Keratinocyte (primary cell): ENCODE results near the gene KATNA1. TPM values are rescaled to one million over a fixed set of nuclear protein-coding genes. Genes with fewer than 3 reads are reported as not detected.

Experiments used
- DNase-seq: peaks from one replicate; pipeline ENCODE4 v3.0.0-alpha.2; 2011; ENCODE audit warnings: low read depth, missing footprints, low spot score
- FAIRE-seq: peaks from 2 replicates; lab custom pipeline; 2011; peaks lifted over from hg19 to GRCh38; lab: Jason Lieb, UNC
- H2AFZ ChIP-seq: 2 replicates; pipeline ENCODE4 v1.6.0; 2012; ENCODE audit warnings: low read length, control low read depth, inconsistent platforms; ENCODE audit not compliant: control insufficient read depth
- H3K27ac ChIP-seq: 2 replicates; pipeline ENCODE4 v1.5.1; 2011; ENCODE audit warnings: low read length; ENCODE audit not compliant: control insufficient read depth, insufficient read depth
- H3K27me3 ChIP-seq: 3 replicates; pipeline ENCODE4 v1.6.0; 2011; ENCODE audit warnings: low read length; ENCODE audit not compliant: control insufficient read depth, insufficient read depth; ENCODE audit errors: extremely low read depth
- H3K36me3 ChIP-seq, 2 experiments: 2 replicates in 1 of 2; 3 replicates in 1 of 2; pipeline ENCODE4 v1.5.1; 2011; ENCODE audit warnings: low read length in 2 of 2, mild to moderate bottlenecking in 1 of 2; ENCODE audit not compliant: control insufficient read depth in 2 of 2, insufficient read depth in 2 of 2; ENCODE audit errors: extremely low read depth in 1 of 2
- H3K4me1 ChIP-seq: 3 replicates; pipeline ENCODE4 v1.5.1; 2011; ENCODE audit warnings: low read length; ENCODE audit not compliant: control insufficient read depth, insufficient read depth; ENCODE audit errors: extremely low read depth
- H3K4me2 ChIP-seq: 3 replicates; pipeline ENCODE4 v1.6.0; 2011; ENCODE audit warnings: low read depth, low read length; ENCODE audit not compliant: control insufficient read depth, insufficient read depth; ENCODE audit errors: extremely low read depth
- H3K4me3 ChIP-seq, 3 experiments: fragments of 200-600 bp in 1 of 3; sonication (generic) in 1 of 3; 2 replicates in 2 of 3; 3 replicates in 1 of 3; pipeline ENCODE4 v1.5.1; 2011 to 2016; ENCODE audit warnings: low read length in 3 of 3, mild to moderate bottlenecking in 3 of 3, control low read depth in 2 of 3, inconsistent platforms in 1 of 3, low read depth in 1 of 3, mixed read lengths in 1 of 3, mixed run types in 1 of 3, moderate library complexity in 1 of 3; ENCODE audit not compliant: control insufficient read depth in 2 of 3, insufficient read depth in 2 of 3; ENCODE audit errors: extremely low read depth in 1 of 3
- H3K79me2 ChIP-seq: 2 replicates; pipeline ENCODE4 v1.6.0; 2012; ENCODE audit warnings: low read length; ENCODE audit not compliant: control insufficient read depth, insufficient read depth
- H3K9ac ChIP-seq: 3 replicates; pipeline ENCODE4 v1.6.0; 2011; ENCODE audit warnings: low read length; ENCODE audit not compliant: control insufficient read depth, insufficient read depth; ENCODE audit errors: extremely low read depth
- H3K9me1 ChIP-seq: 3 replicates; pipeline ENCODE4 v1.6.0; 2011; ENCODE audit warnings: low read length; ENCODE audit not compliant: control insufficient read depth, insufficient read depth; ENCODE audit errors: extremely low read depth
- H3K9me3 ChIP-seq: 2 replicates; pipeline ENCODE4 v1.5.1; 2012; ENCODE audit warnings: low read depth, low read length; ENCODE audit not compliant: control insufficient read depth
- H4K20me1 ChIP-seq: 3 replicates; pipeline ENCODE4 v1.6.0; 2011; ENCODE audit warnings: low read length; ENCODE audit not compliant: control insufficient read depth, insufficient read depth; ENCODE audit errors: extremely low read depth
- CTCF ChIP-seq, 3 experiments: IDR thresholded peaks in 1 of 3; conservative IDR thresholded peaks in 1 of 3; optimal IDR thresholded peaks in 1 of 3; 2 replicates in 2 of 3; 3 replicates in 1 of 3; pipeline versions ENCODE3 to v1.5.1; 2011; ENCODE audit warnings: low read length in 3 of 3, mild to moderate bottlenecking in 3 of 3, moderate library complexity in 2 of 3, control low read depth in 1 of 3, inconsistent platforms in 1 of 3; ENCODE audit not compliant: insufficient read depth in 2 of 3; ENCODE audit errors: extremely low read depth in 1 of 3
- EZH2 ChIP-seq: IDR thresholded peaks from one replicate; pipeline ENCODE4 v1.6.1; 2012; ENCODE audit warnings: inconsistent platforms, mild to moderate bottlenecking, low read length, moderate library complexity
- dilution Hi-C: fragments of 300-500 bp; cut with MboI; formaldehyde crosslinking; loops from one replicate; pipeline ENCODE4 v1.7.0; 2020; ENCODE audit warnings: low sequenced_read_pairs; ENCODE audit not compliant: extremely low pct_ligation_motif_present
- polyA plus RNA-seq, 5 experiments: library from polyadenylated mRNA; depleted of rRNA in 3 of 5; stranded (reverse) in 3 of 5; stranded (forward) in 1 of 5; unstranded in 1 of 5; fragments of >200 nt; gene quantifications; 1 replicate in 1 of 5; 2 replicates in 3 of 5; 3 replicates in 1 of 5; pipeline versions ENCODE4 v1.2.1 to v1.2.3, GENCODE V29; 2011 to 2012; ENCODE audit warnings: missing spikeins in 2 of 5, low read depth in 1 of 5, low replicate concordance in 1 of 5

Gene KATNA1
- polyA plus RNA-seq, 1 donor (not counting 4 experiments of a cell fraction or from before 2014, with no cell fraction given) = 36.8 TPM

GRCh38 chr6:149563928-149564325 is 84.6 kb downstream of the KATNA1 start:
- FAIRE-seq (no peak), DNase-seq (no peak)
- Histone ChIP-seq H3K4me2 (peak overlapping the region; percentile 96), H3K27ac (peak overlapping the region; percentile 37), H3K9ac (no peak overlapping the region), H3K4me1 (peaks cover 26% of the 10 kb centered on the region), H3K27me3 (no peaks in the 10 kb centered on the region), H3K36me3 (no peaks in the 10 kb centered on the region), H3K79me2 (peaks cover 22% of the 10 kb centered on the region), H3K4me3 (no peak overlapping the region), H4K20me1 (no peaks in the 10 kb centered on the region), H2AFZ (no peak overlapping the region), H3K9me1 (no peaks in the 10 kb centered on the region), H3K9me3 (no peaks in the 10 kb centered on the region)
- dilution Hi-C loops = no loop called here
- TF ChIP-seq EZH2 (no peak), CTCF (optimal IDR thresholded peaks at IDR 0.05 in 1 of 3, IDR thresholded peaks at IDR 0.05 in 1 of 3, conservative IDR thresholded peaks at IDR 0.05 in 1 of 3; ENCODE audit: extremely low read depth in 1 of 3, insufficient read depth in 2 of 3, low read length in 3 of 3) (no peak)

DNA sequence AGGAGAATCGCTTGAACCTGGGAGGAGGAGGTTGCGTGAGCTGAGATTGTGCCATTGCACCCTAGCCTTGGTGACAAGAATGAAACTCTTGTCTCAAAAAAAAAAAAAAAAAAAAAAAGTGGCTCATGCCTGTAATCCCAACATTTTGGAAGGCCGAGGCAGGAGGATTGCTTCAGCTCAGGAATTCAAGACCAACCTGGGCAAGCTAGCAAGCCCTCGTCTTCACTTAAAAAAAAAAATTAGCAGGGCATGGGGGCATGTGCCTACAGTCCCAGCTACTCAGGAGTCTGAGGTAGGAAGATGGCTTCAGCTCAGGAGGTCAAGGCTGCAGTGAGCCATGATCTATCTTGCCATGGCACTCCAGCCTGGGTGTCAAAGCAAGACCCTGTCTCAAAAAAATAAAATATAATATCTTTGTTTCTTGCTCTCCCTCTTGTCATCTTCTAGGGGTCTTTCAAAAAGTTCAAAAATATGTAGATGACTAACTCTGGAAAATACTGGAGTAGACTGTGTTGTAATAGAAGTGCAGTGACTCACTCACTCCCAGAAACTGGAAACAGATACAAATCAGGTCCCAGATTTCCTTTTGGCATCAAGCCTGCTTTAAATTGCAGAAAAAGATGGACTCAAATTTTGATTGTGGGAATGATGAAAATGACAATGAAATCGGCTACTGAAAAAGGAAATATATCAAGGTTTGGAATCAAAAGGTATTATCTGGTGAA is 85.1 kb downstream of the KATNA1 start:
- H3K9ac ChIP-seq = no peak overlapping the region

More for the DNA sequence above, 85.1 kb downstream of the KATNA1 start:
- H2AFZ ChIP-seq = no peak overlapping the region
- no peak for TF ChIP-seq EZH2
- TF ChIP-seq CTCF (optimal IDR thresholded peaks at IDR 0.05 in 1 of 3, IDR thresholded peaks at IDR 0.05 in 1 of 3, conservative IDR thresholded peaks at IDR 0.05 in 1 of 3; ENCODE audit: extremely low read depth in 1 of 3, insufficient read depth in 2 of 3, low read length in 3 of 3) = no peak
- H3K79me2 ChIP-seq = peaks cover 19% of the 10 kb centered on the region
- dilution Hi-C loops = no loop called here
- no peaks in the 10 kb centered on the region for H4K20me1 ChIP-seq
- no peaks in the 10 kb centered on the region for H3K9me1 ChIP-seq
- no peaks in the 10 kb centered on the region for H3K9me3 ChIP-seq
- no peaks in the 10 kb centered on the region for H3K27me3 ChIP-seq
- DNase-seq (no peak), FAIRE-seq (no peak)
- H3K4me1 ChIP-seq = peaks cover 26% of the 10 kb centered on the region
- peak overlapping the region; percentile 96 for H3K4me2 ChIP-seq
- H3K4me3 ChIP-seq = no peak overlapping the region
- H3K36me3 ChIP-seq = no peaks in the 10 kb centered on the region
- H3K27ac ChIP-seq = peak overlapping the region; percentile 51
